ENCODE data around the gene ABRAXAS1.
"Not testable (repeated sequence)": the region's sequence is repeated elsewhere in the genome, so short reads cannot be mapped to it uniquely, and the experiment has no call there.

ABRAXAS1 gene
- total RNA-seq, result 11.6 to 53.0 (median 16.2) reads per million in 9 experiments

DNA sequence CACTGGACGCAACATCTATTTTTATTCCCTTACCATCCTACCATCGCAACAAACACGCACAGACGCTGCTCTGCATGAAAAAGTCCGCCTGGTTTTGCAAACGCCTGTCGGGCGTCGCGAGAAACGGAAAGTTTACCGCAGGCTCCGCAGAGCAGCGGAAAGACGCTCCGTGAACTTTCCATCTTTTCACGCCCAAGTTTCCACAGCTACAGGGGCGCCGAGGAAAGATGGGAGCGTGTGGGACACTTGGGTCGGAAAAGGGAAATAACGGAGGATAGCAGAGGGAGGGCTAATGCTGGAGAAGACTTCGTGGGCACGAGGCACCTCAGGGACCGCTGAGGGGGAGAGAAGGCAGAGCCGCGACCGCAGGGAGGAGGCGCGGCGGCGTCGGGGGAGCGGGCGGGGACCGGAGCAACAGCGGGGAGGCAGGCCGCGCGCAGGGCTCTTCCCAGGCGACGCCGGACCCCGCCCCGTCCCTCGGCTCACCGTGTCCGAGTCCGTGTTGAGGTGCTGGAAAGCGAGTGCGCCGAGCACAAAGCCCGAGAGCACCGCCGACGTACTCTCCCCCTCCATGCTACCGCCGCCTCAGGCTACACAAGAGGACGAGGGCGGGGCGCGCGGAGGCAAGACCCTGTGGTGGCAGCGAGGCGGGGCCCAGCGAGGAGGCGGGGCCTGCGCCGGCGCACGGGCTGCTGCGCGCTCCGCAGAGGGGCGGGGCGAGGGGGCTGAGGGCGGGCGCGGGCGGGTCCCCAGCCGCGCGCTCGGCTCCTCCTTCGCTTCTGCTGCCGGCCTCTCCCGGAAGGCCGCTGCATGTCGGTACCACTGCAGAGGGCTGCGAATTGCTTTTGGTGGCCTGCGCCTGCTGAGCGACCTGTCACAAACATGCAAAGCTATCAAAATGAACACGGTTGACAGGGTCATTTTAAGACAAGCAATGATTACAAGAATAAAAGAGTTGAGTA, at the start of gene ABRAXAS1:
TSS of gene ABRAXAS1 (minus strand) at position 601 of the 962 bp plus-strand sequence. CDS start at position 573, 28 bp downstream.
- DNase-seq (peak; percentile 91 to 93 (median 93)), ATAC-seq (replicated peaks) (peak; percentile 89)
- Mint-ChIP-seq H3K4me3 (peak within 1 kb of the TSS; percentile 97 to 100), H3K4me1 (ENCODE audit: low read depth in 2 of 2) (peaks cover 12 to 18% of the 10 kb centered on the region in 2 donors), H3K36me3 (ENCODE audit: insufficient read depth) (peaks cover 11% of the 10 kb centered on the region), H3K27me3 (no peaks in the 10 kb centered on the region), H3K27ac (peak within 1 kb of the TSS; percentile 93 to 99), H3K9me3 (no peaks in the 10 kb centered on the region)

DNA sequence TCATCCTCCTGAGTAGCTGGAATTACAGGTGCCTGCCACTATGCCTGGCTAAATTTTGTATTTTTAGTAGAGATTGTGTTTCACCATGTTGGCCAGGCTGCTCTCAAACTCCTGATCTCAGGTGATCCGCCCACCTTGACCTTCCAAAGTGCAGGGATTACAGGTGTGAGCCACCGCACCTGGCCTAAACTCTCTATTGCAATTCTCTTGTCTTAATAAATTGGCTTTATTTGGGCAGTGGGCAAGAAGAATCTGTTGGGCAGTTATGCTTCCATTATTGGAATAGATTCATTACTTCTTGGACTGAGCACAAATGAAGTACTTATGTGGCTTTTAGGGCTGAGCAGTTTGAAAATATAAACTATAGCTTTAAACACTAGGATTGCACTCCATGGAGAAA, 42.8 kb upstream of the ABRAXAS1 start:
- Mint-ChIP-seq H3K4me1 (ENCODE audit: low read depth in 2 of 2) (no peaks in the 10 kb centered on the region), H3K27ac (no peak overlapping the region), H3K27me3 (peaks cover 38 to 59% of the 10 kb centered on the region in 2 donors), H3K9me3 (no peaks in the 10 kb centered on the region), H3K36me3 (ENCODE audit: insufficient read depth) (no peaks in the 10 kb centered on the region), H3K4me3 (no peak overlapping the region)
- ATAC-seq (replicated peaks), result no peak
- no peak for DNase-seq

GRCh38 chr4:83522239-83522638, 37.3 kb upstream of the ABRAXAS1 start:
- DNase-seq (no peak), ATAC-seq (replicated peaks) (no peak)
- H3K36me3 Mint-ChIP-seq (ENCODE audit: insufficient read depth), result no peaks in the 10 kb centered on the region
- H3K9me3 Mint-ChIP-seq, result no peaks in the 10 kb centered on the region
- H3K27ac Mint-ChIP-seq, result no peak overlapping the region
- no peak overlapping the region for H3K4me3 Mint-ChIP-seq
- no peaks in the 10 kb centered on the region for H3K4me1 Mint-ChIP-seq (ENCODE audit: low read depth in 2 of 2)
- peaks cover 19 to 41% of the 10 kb centered on the region in 2 donors for H3K27me3 Mint-ChIP-seq

DNA sequence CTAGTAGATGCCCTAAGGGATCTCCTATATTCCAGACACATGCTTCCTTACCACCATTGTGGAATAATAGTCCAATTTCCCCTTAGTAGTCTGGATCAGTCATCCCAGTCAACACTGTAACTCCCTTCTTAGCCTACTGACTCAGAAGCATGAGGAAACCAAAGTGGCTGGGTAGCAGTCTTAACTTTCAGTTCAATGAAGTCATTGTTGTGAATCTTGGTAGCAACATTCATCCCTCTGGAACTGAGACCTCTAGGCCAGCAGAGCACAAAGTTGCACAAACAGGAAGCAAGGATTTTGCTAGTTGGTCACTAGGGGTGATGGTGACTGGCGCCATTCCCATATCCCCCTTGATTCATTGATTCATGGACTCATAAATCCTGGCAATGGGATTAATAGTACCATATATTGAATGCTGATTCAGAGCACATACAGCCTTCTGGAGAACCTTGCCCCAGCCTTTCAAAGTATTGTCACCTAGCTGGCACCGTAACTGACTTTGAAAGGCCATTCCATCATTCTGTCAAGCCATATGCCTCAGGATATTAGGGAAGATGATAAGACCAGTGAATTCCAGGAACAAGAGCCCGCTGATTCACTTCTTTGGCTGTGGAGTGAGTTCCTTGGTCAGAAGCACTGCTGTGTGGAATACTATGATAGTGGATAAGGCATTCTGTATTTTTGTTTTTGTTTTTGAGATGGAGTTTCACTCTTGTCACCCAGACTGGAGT, 31.3 kb upstream of the ABRAXAS1 start:
- no peaks in the 10 kb centered on the region for H3K9me3 Mint-ChIP-seq
- H3K4me3 Mint-ChIP-seq, result no peak overlapping the region
- no peaks in the 10 kb centered on the region for H3K27me3 Mint-ChIP-seq
- H3K36me3 Mint-ChIP-seq (ENCODE audit: insufficient read depth), result no peaks in the 10 kb centered on the region
- DNase-seq (no peak), ATAC-seq (replicated peaks) (no peak)
- H3K4me1 Mint-ChIP-seq (ENCODE audit: low read depth in 2 of 2), result no peaks in the 10 kb centered on the region
- no peak overlapping the region for H3K27ac Mint-ChIP-seq

GRCh38 chr4:83510442-83510841, 25.5 kb upstream of the ABRAXAS1 start:
- no peaks in the 10 kb centered on the region for H3K4me1 Mint-ChIP-seq (ENCODE audit: low read depth in 2 of 2)
- no peak for DNase-seq
- H3K27me3 Mint-ChIP-seq, result no peaks in the 10 kb centered on the region
- H3K4me3 Mint-ChIP-seq, result no peak overlapping the region
- no peak overlapping the region for H3K27ac Mint-ChIP-seq
- H3K9me3 Mint-ChIP-seq, result no peaks in the 10 kb centered on the region
- no peak for ATAC-seq (replicated peaks)
- no peaks in the 10 kb centered on the region for H3K36me3 Mint-ChIP-seq (ENCODE audit: insufficient read depth)

DNA sequence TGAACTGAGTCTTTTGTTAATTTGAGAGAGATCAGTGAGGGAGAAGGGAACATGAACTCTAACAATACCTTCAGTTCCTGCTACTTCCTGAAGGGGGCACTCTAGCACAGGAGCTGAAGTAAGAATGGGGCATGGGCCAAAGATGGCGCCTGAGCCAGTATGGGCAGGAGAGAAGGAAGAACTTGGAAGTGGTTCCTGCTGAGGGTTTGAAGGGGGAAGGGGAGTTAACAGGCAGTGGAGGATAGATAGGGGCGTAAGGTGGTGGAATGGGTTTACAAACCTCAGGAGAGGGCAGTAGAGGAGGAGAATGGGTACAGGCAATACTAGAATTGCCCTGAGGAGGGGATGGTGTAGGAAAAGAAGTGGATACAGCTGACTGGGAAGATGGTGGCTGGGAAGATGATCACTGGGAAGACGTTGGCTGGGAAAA, 24.3 kb upstream of the ABRAXAS1 start:
- H3K27ac Mint-ChIP-seq; H3K27me3 Mint-ChIP-seq; H3K36me3 Mint-ChIP-seq (ENCODE audit: insufficient read depth); H3K9me3 Mint-ChIP-seq; H3K4me3 Mint-ChIP-seq; H3K4me1 Mint-ChIP-seq (ENCODE audit: low read depth in 2 of 2): not testable (repeated sequence)
- ATAC-seq (replicated peaks) (peak; percentile 60), DNase-seq (peak; percentile 58 to 60 (median 60))

DNA sequence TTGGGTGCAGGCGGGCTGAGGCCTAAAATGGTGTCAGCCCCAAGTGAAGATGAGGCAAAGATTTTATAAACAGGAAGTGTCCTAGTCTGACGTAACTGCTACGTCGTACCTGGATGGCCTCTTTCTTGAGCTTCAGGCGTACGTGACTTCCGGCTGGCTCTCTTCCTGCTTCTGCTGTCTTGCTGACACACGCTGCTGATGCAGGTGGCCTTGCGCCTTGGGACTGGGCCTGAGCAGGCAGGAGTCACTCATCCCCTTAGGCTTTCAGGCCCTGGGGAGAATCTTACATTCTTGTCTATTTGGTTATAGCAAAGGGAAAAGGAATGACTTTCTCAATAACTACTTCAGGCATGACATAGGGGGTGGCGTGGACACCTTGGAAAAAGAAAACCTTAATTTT, 20.1 kb upstream of the ABRAXAS1 start:
- peak overlapping the region in 1 of 2 donors; percentile 20 for H3K27ac Mint-ChIP-seq
- no peaks in the 10 kb centered on the region for H3K27me3 Mint-ChIP-seq
- ATAC-seq (replicated peaks), result peak; percentile 21
- H3K4me3 Mint-ChIP-seq, result no peak overlapping the region
- no peaks in the 10 kb centered on the region for H3K36me3 Mint-ChIP-seq (ENCODE audit: insufficient read depth)
- H3K4me1 Mint-ChIP-seq (ENCODE audit: low read depth in 2 of 2), result peaks cover 3 to 4% of the 10 kb centered on the region in 2 donors
- no peaks in the 10 kb centered on the region for H3K9me3 Mint-ChIP-seq
- DNase-seq, result no peak

GRCh38 chr4:83504503-83504902, 19.6 kb upstream of the ABRAXAS1 start:
- H3K9me3 Mint-ChIP-seq, result no peaks in the 10 kb centered on the region
- H3K4me3 Mint-ChIP-seq, result no peak overlapping the region
- H3K27ac Mint-ChIP-seq, result peak overlapping the region in 1 of 2 donors; percentile 26
- no peak for ATAC-seq (replicated peaks)
- no peak for DNase-seq
- H3K4me1 Mint-ChIP-seq (ENCODE audit: low read depth in 2 of 2), result peaks cover 3 to 4% of the 10 kb centered on the region in 2 donors
- no peaks in the 10 kb centered on the region for H3K36me3 Mint-ChIP-seq (ENCODE audit: insufficient read depth)
- H3K27me3 Mint-ChIP-seq, result no peaks in the 10 kb centered on the region

- Mint-ChIP-seq H3K4me3 (no peak overlapping the region), H3K4me1 (ENCODE audit: low read depth in 2 of 2) (peaks cover 3 to 4% of the 10 kb centered on the region in 2 donors), H3K27me3 (no peaks in the 10 kb centered on the region), H3K9me3 (no peaks in the 10 kb centered on the region), H3K36me3 (ENCODE audit: insufficient read depth) (no peaks in the 10 kb centered on the region), H3K27ac (peak overlapping the region in 1 of 2 donors; percentile 26)
- DNase-seq (no peak), ATAC-seq (replicated peaks) (peak; percentile 58)
Measured at GRCh38 chr4:83503974-83504373, 19.1 kb upstream of the ABRAXAS1 start.

GRCh38 chr4:83501671-83502070, 16.8 kb upstream of the ABRAXAS1 start:
- ATAC-seq (replicated peaks); H3K27ac Mint-ChIP-seq; H3K27me3 Mint-ChIP-seq; H3K9me3 Mint-ChIP-seq; H3K4me1 Mint-ChIP-seq (ENCODE audit: low read depth in 2 of 2); H3K36me3 Mint-ChIP-seq (ENCODE audit: insufficient read depth); DNase-seq; H3K4me3 Mint-ChIP-seq: not testable (repeated sequence)

- peak overlapping the region in 1 of 2 donors; percentile 3 for H3K27ac Mint-ChIP-seq
Measured at GRCh38 chr4:83498187-83498586, 13.3 kb upstream of the ABRAXAS1 start.

GRCh38 chr4:83496085-83496917, 11.4 kb upstream of the ABRAXAS1 start:
- not testable (repeated sequence) for ATAC-seq (replicated peaks); H3K36me3 Mint-ChIP-seq (ENCODE audit: insufficient read depth); H3K4me3 Mint-ChIP-seq; H3K9me3 Mint-ChIP-seq; H3K27me3 Mint-ChIP-seq; DNase-seq; H3K4me1 Mint-ChIP-seq (ENCODE audit: low read depth in 2 of 2); H3K27ac Mint-ChIP-seq

More at GRCh38 chr4:83498187-83498586, 13.3 kb upstream of the ABRAXAS1 start:
- H3K9me3 Mint-ChIP-seq, result no peaks in the 10 kb centered on the region
- H3K27me3 Mint-ChIP-seq, result no peaks in the 10 kb centered on the region
- H3K4me1 Mint-ChIP-seq (ENCODE audit: low read depth in 2 of 2), result no peaks in the 10 kb centered on the region
- no peak for ATAC-seq (replicated peaks)
- no peak overlapping the region for H3K4me3 Mint-ChIP-seq
- no peaks in the 10 kb centered on the region for H3K36me3 Mint-ChIP-seq (ENCODE audit: insufficient read depth)
- DNase-seq, result no peak
